Tibial nerve (tissue), 4 donors: Measurements from ENCODE around the gene ST6GALNAC3. TPM values are rescaled to one million over a fixed set of nuclear protein-coding genes. Genes with fewer than 3 reads are reported as not detected.

Experiments used
- DNase-seq, 2 donors: peaks; one replicate each; pipeline ENCODE4 v3.0.0-alpha.2; 2019; ENCODE audit warnings: low spot score in 2 of 2
- H3K27ac ChIP-seq, 4 donors: fragments of 200-600 bp; sonication (generic) in 3 of 4; one replicate each; pipeline ENCODE4 v1.5.1; 2017 to 2019; ENCODE audit warnings: mild to moderate bottlenecking in 1 of 4
- H3K27me3 ChIP-seq, 2 donors: fragments of 200-600 bp; sonication (generic) in 1 of 2; one replicate each; pipeline versions ENCODE4 v1.5.1 to v1.6.0; 2017 to 2019
- H3K36me3 ChIP-seq, 3 donors: fragments of 200-600 bp; sonication (generic); one replicate each; pipeline ENCODE4 v1.5.1; 2018 to 2019
- H3K4me1 ChIP-seq, 4 donors: fragments of 200-600 bp; sonication (generic) in 3 of 4; one replicate each; pipeline ENCODE4 v1.5.1; 2017 to 2019
- H3K4me3 ChIP-seq, 4 donors: fragments of 200-600 bp; sonication (generic) in 3 of 4; one replicate each; pipeline ENCODE4 v1.5.1; 2017 to 2019; ENCODE audit warnings: mild to moderate bottlenecking in 1 of 4, moderate library complexity in 1 of 4
- H3K9me3 ChIP-seq, 4 donors: fragments of 200-600 bp; sonication (generic) in 3 of 4; one replicate each; pipeline ENCODE4 v1.5.1; 2017 to 2019
- CTCF ChIP-seq, 5 experiments: fragments of 200-600 bp in 3 of 5; fragments of 450-650 bp in 2 of 5; sonication (generic) in 3 of 5; IDR thresholded peaks; one replicate each; pipeline ENCODE4 v1.5.1; 2016 to 2019; ENCODE audit warnings: antibody characterized with exemption in 5 of 5, mild to moderate bottlenecking in 3 of 5, moderate library complexity in 2 of 5
- EP300 ChIP-seq, 2 donors: sonication (generic); formaldehyde crosslinking; IDR thresholded peaks; one replicate each; pipeline ENCODE4 v1.6.1; 2017; ENCODE audit warnings: antibody characterized with exemption in 2 of 2, mild to moderate bottlenecking in 1 of 2
- POLR2A ChIP-seq, 2 donors: fragments of 450-650 bp; IDR thresholded peaks; one replicate each; pipeline ENCODE4 v1.6.1; 2017; ENCODE audit warnings: antibody characterized with exemption in 2 of 2, mild to moderate bottlenecking in 2 of 2, moderate library complexity in 2 of 2
- WGBS, 2 donors: methylation state at CpG; one replicate each; pipeline ENCODE4 v1.1.5; 2018; 5-methylcytosine and 5-hydroxymethylcytosine counted together
- total RNA-seq, 4 donors: library from RNA; depleted of rRNA; stranded (reverse); fragments of >200 nt; gene quantifications; one replicate each; pipeline ENCODE4 v1.1.0, GENCODE V29; 2016

The ST6GALNAC3 gene
- total RNA-seq, 4 donors from 2014 or later = 2.7 to 6.6 (median 4.9) TPM

- no peaks in the 10 kb centered on the region for H3K9me3 ChIP-seq
- no peak overlapping the region for H3K27ac ChIP-seq
- DNase-seq = no peak
- H3K4me3 ChIP-seq = no peak overlapping the region
- TF ChIP-seq EP300 (IDR thresholded peaks at IDR 0.05) (no peak), CTCF (IDR thresholded peaks at IDR 0.05) (no peak), POLR2A (IDR thresholded peaks at IDR 0.05) (no peak)
- peaks cover 0 to 11% (median 0%) of the 10 kb centered on the region in 4 donors for H3K4me1 ChIP-seq
- no peaks in the 10 kb centered on the region for H3K27me3 ChIP-seq
- WGBS, 2 donors = 93 to 94% methylated on average over 2 of the region's 2 CpGs
- no peaks in the 10 kb centered on the region for H3K36me3 ChIP-seq
Measured at GRCh38 chr1:76267631-76268030, 193.1 kb downstream of the ST6GALNAC3 start.

GRCh38 chr1:76268341-76268740 is 193.8 kb downstream of the ST6GALNAC3 start:
- no peaks in the 10 kb centered on the region for H3K9me3 ChIP-seq
- H3K4me1 ChIP-seq = peaks cover 0 to 11% (median 0%) of the 10 kb centered on the region in 4 donors
- no peaks in the 10 kb centered on the region for H3K27me3 ChIP-seq
- DNase-seq = no peak
- 21 to 38% methylated on average over 2 of the region's 2 CpGs for WGBS, 2 donors
- no peak overlapping the region for H3K27ac ChIP-seq
- no peak for TF ChIP-seq POLR2A (IDR thresholded peaks at IDR 0.05)
- no peaks in the 10 kb centered on the region for H3K36me3 ChIP-seq
- no peak overlapping the region for H3K4me3 ChIP-seq

- Histone ChIP-seq H3K36me3 (no peaks in the 10 kb centered on the region), H3K4me1 (peaks cover 0 to 11% (median 0%) of the 10 kb centered on the region in 4 donors), H3K27ac (no peak overlapping the region), H3K4me3 (no peak overlapping the region), H3K27me3 (no peaks in the 10 kb centered on the region), H3K9me3 (no peaks in the 10 kb centered on the region)
- DNase-seq = no peak
- no peak for TF ChIP-seq POLR2A (IDR thresholded peaks at IDR 0.05)
- no peak for TF ChIP-seq EP300 (IDR thresholded peaks at IDR 0.05)
- TF ChIP-seq CTCF (IDR thresholded peaks at IDR 0.05) = no peak
- 26 to 33% methylated on average over 2 of the region's 2 CpGs for WGBS, 2 donors
Measured at GRCh38 chr1:76269155-76269554, 194.6 kb downstream of the ST6GALNAC3 start.

- H3K4me1 ChIP-seq = peaks cover 0 to 2% (median 0%) of the 10 kb centered on the region in 4 donors
- H3K36me3 ChIP-seq = no peaks in the 10 kb centered on the region
- no peak overlapping the region for H3K27ac ChIP-seq
- H3K27me3 ChIP-seq = no peaks in the 10 kb centered on the region
- no peak overlapping the region for H3K4me3 ChIP-seq
- 93 to 100% methylated on average over 1 of the region's 1 CpG for WGBS, 2 donors
- TF ChIP-seq EP300 (IDR thresholded peaks at IDR 0.05) (no peak), CTCF (IDR thresholded peaks at IDR 0.05) (no peak), POLR2A (IDR thresholded peaks at IDR 0.05) (no peak)
- DNase-seq = no peak
- H3K9me3 ChIP-seq = no peaks in the 10 kb centered on the region
Measured at GRCh38 chr1:76274302-76274701, 199.8 kb downstream of the ST6GALNAC3 start.

- Histone ChIP-seq H3K4me1 (peaks cover 0 to 2% (median 0%) of the 10 kb centered on the region in 4 donors), H3K27me3 (no peaks in the 10 kb centered on the region), H3K36me3 (no peaks in the 10 kb centered on the region), H3K27ac (no peak overlapping the region), H3K9me3 (no peaks in the 10 kb centered on the region), H3K4me3 (no peak overlapping the region)
- 73 to 90% methylated on average over 3 of the region's 3 CpGs for WGBS, 2 donors
- DNase-seq = no peak
- TF ChIP-seq EP300 (IDR thresholded peaks at IDR 0.05) (no peak), POLR2A (IDR thresholded peaks at IDR 0.05) (no peak), CTCF (IDR thresholded peaks at IDR 0.05) (no peak)
Measured at GRCh38 chr1:76274718-76275117, 200.2 kb downstream of the ST6GALNAC3 start.

- DNase-seq = no peak
- TF ChIP-seq EP300 (IDR thresholded peaks at IDR 0.05) (no peak), POLR2A (IDR thresholded peaks at IDR 0.05) (no peak), CTCF (IDR thresholded peaks at IDR 0.05) (no peak)
- Histone ChIP-seq H3K27ac (no peak overlapping the region), H3K4me3 (no peak overlapping the region), H3K9me3 (no peaks in the 10 kb centered on the region), H3K27me3 (no peaks in the 10 kb centered on the region), H3K36me3 (no peaks in the 10 kb centered on the region), H3K4me1 (no peaks in the 10 kb centered on the region)
- WGBS, 2 donors = 79 to 80% methylated on average over 7 of the region's 7 CpGs
Measured at GRCh38 chr1:76278711-76279100, 204.2 kb downstream of the ST6GALNAC3 start.
